Retinal pigment epithelial cell (primary cell): Measurements from ENCODE around the gene CACNB3.

Experiments used
- DNase-seq: peaks from one replicate; pipeline ENCODE4 v3.0.0-alpha.2; 2010; ENCODE audit warnings: low read depth
- H3K4me3 ChIP-seq: 2 replicates; pipeline ENCODE4 v1.5.1; 2011; ENCODE audit warnings: mild to moderate bottlenecking, low read length, control low read depth, moderate library complexity
- CTCF ChIP-seq: conservative IDR thresholded peaks from 2 replicates; pipeline ENCODE4 v1.5.1; 2011; ENCODE audit warnings: low read depth, low read length, control low read depth, inconsistent platforms

CACNB3 gene

GRCh38 chr12:48819986-48820725 lies 1.9 kb downstream of the CACNB3 start:
- no peak for DNase-seq
- no peak for TF ChIP-seq CTCF
- no peak overlapping the region for H3K4me3 ChIP-seq

- no peak for TF ChIP-seq CTCF
- H3K4me3 ChIP-seq: no peak overlapping the region
- DNase-seq: no peak
These were observed 3.8 kb downstream of the CACNB3 start for GRCh38 chr12:48822139-48822538.

GRCh38 chr12:48822711-48823110 lies 4.4 kb downstream of the CACNB3 start:
- no peak for TF ChIP-seq CTCF
- no peak for DNase-seq
- H3K4me3 ChIP-seq: no peak overlapping the region

GRCh38 chr12:48823281-48823680 lies 5.0 kb downstream of the CACNB3 start:
- no peak for TF ChIP-seq CTCF
- H3K4me3 ChIP-seq: no peak overlapping the region
- no peak for DNase-seq

- no peak for TF ChIP-seq CTCF
- DNase-seq: no peak
- H3K4me3 ChIP-seq: no peak overlapping the region
These were observed 5.8 kb downstream of the CACNB3 start for GRCh38 chr12:48824112-48824511.

GRCh38 chr12:48824905-48825304 lies 6.6 kb downstream of the CACNB3 start:
- DNase-seq: no peak
- H3K4me3 ChIP-seq: no peak overlapping the region
- no peak for TF ChIP-seq CTCF

- DNase-seq: no peak
- H3K4me3 ChIP-seq: no peak overlapping the region
- TF ChIP-seq CTCF: no peak
These were observed 8.0 kb downstream of the CACNB3 start for GRCh38 chr12:48826209-48826855.
